Esophagus squamous epithelium (tissue), 5 donors: ENCODE results near the gene CCL4. TPM values are rescaled to one million over a fixed set of nuclear protein-coding genes. Genes with fewer than 3 reads are reported as not detected.

Source experiments
- DNase-seq: peaks from one replicate; lab custom pipeline; 2025; lab: John Stamatoyannopoulos, UW
- H3K27ac ChIP-seq, 4 donors: fragments of 200-600 bp; sonication (generic); one replicate each; pipeline ENCODE4 v1.5.1; 2016 to 2019; ENCODE audit warnings: mild to moderate bottlenecking in 1 of 4
- H3K27me3 ChIP-seq, 4 donors: fragments of 200-600 bp; sonication (generic); 1 replicate in 3 of 4; 2 replicates in 1 of 4; pipeline versions ENCODE4 v1.5.1 to v1.6.0; 2017 to 2021; ENCODE audit warnings: antibody characterized with exemption in 1 of 4
- H3K36me3 ChIP-seq, 3 donors: fragments of 200-600 bp; sonication (generic); one replicate each; pipeline ENCODE4 v1.5.1; 2016 to 2019
- H3K4me1 ChIP-seq, 3 donors: fragments of 200-600 bp; sonication (generic); one replicate each; pipeline ENCODE4 v1.5.1; 2017 to 2019
- H3K4me3 ChIP-seq, 4 donors: fragments of 200-600 bp; sonication (generic); 1 replicate in 3 of 4; 2 replicates in 1 of 4; pipeline ENCODE4 v1.5.1; 2016 to 2019; ENCODE audit warnings: mild to moderate bottlenecking in 2 of 4, moderate library complexity in 1 of 4
- H3K9me3 ChIP-seq, 3 donors: fragments of 200-600 bp; sonication (generic); one replicate each; pipeline ENCODE4 v1.5.1; 2016 to 2019
- CTCF ChIP-seq, 6 experiments: fragments of 450-650 bp in 4 of 6; fragments of 200-600 bp in 2 of 6; sonication (generic) in 2 of 6; IDR thresholded peaks; one replicate each; pipeline ENCODE4 v1.5.1; 2016 to 2019; ENCODE audit warnings: antibody characterized with exemption in 6 of 6, mild to moderate bottlenecking in 4 of 6, moderate library complexity in 4 of 6
- POLR2A ChIP-seq, 4 donors: fragments of 450-650 bp; IDR thresholded peaks; one replicate each; pipeline ENCODE4 v1.6.1; 2017; ENCODE audit warnings: antibody characterized with exemption in 4 of 4, mild to moderate bottlenecking in 4 of 4, moderate library complexity in 3 of 4
- WGBS, 2 donors: methylation state at CpG; one replicate each; pipeline ENCODE4 v1.1.5; 2018; 5-methylcytosine and 5-hydroxymethylcytosine counted together
- intact Hi-C: fragments of 100-400 bp; cut with DNase I; formaldehyde crosslinking; loops from one replicate; pipeline ENCODE4 v1.15.0; 2022
- total RNA-seq, 4 donors: library from RNA; depleted of rRNA; stranded (reverse); fragments of >200 nt; gene quantifications; one replicate each; pipeline ENCODE4 v1.1.0, GENCODE V29; 2016
- donor health status: DM: yes; HTN: yes; CAD: no.

CCL4 gene
- total RNA-seq, 4 donors from 2014 or later = 0.56 to 3.2 (median 2.6) TPM

DNA sequence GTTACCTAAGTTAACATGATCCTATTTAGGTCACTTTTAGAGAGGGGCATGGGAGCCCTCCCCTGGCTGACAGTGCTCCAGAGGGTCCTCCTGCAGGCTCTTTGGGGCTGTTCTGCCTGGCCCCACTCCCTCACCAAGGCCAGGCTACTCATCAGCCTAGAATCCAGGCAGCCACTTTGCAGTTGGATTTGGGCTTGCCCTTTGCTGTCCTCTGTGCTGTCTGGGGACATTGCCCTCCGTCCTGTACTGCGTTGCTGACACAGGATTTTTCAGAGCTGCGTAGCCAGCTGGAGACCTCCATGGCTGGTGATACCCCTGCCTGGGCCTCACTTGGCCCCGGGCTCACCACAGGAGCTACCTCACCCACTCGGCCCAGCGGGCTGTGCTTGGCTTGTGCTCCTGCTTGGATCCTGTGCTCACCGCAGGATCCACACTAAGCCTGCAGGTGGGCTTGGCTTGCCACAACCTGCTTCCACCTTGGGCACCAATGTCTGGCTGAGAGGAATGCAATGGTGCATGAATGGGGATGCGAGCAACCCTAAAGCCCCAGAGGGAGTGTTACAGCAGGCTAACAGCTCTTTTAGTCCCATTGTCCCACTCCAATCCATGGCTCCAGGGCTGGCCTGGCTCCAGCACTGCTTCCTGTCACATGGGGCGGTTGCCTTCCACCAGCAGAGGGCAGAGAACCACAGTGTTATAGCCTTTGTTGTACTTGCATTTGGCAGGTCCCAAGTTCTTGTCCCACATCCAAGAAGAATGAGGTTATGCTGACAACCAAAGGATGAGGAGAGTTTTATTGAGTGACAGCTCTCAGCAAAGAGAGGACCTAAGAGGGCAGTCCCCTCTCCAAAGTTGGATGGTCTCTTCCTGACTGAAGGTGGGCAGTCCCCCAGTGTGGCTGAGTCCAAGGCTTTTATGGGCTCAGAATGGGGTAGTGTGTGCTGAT lies 21.5 kb downstream of the CCL4 start:
- peaks cover 0 to 18% (median 5%) of the 10 kb centered on the region in 3 donors for H3K9me3 ChIP-seq

GRCh38 chr17:36127199-36127893 lies 23.7 kb downstream of the CCL4 start:
- Histone ChIP-seq H3K36me3 (no peaks in the 10 kb centered on the region), H3K4me3 (no peak overlapping the region), H3K27me3 (peaks cover 0 to 38% (median 0%) of the 10 kb centered on the region in 4 donors), H3K27ac (no peak overlapping the region), H3K9me3 (peaks cover 0 to 18% (median 5%) of the 10 kb centered on the region in 3 donors), H3K4me1 (no peaks in the 10 kb centered on the region)
- intact Hi-C loops = no loop called here
- no peak for DNase-seq
- 77 to 79% methylated on average over 4 to 7 of the region's 7 CpGs for WGBS, 2 donors
- TF ChIP-seq POLR2A (IDR thresholded peaks at IDR 0.05) (no peak), CTCF (IDR thresholded peaks at IDR 0.05) (no peak)

More for the DNA sequence above, 21.5 kb downstream of the CCL4 start:
- WGBS, 2 donors = 58 to 63% methylated on average over 4 to 5 of the region's 9 CpGs
- intact Hi-C loops = no loop called here
- Histone ChIP-seq H3K27ac (no peak overlapping the region), H3K4me3 (no peak overlapping the region), H3K4me1 (no peaks in the 10 kb centered on the region), H3K36me3 (no peaks in the 10 kb centered on the region), H3K27me3 (peaks cover 0 to 44% (median 0%) of the 10 kb centered on the region in 4 donors)
- peak in 1 of 6 experiments; percentile 14 for TF ChIP-seq CTCF (IDR thresholded peaks at IDR 0.05)
- no peak for TF ChIP-seq POLR2A (IDR thresholded peaks at IDR 0.05)
- no peak for DNase-seq

GRCh38 chr17:36127911-36128310 lies 24.3 kb downstream of the CCL4 start:
- intact Hi-C loops = no loop called here
- Histone ChIP-seq H3K27ac (no peak overlapping the region), H3K9me3 (peaks cover 0 to 18% (median 5%) of the 10 kb centered on the region in 3 donors), H3K4me3 (no peak overlapping the region), H3K27me3 (peaks cover 0 to 38% (median 0%) of the 10 kb centered on the region in 4 donors), H3K36me3 (no peaks in the 10 kb centered on the region), H3K4me1 (no peaks in the 10 kb centered on the region)
- DNase-seq = no peak
- WGBS, 2 donors = 71 to 78% methylated on average over 6 of the region's 6 CpGs
- TF ChIP-seq POLR2A (IDR thresholded peaks at IDR 0.05) = no peak
- TF ChIP-seq CTCF (IDR thresholded peaks at IDR 0.05) = no peak

DNA sequence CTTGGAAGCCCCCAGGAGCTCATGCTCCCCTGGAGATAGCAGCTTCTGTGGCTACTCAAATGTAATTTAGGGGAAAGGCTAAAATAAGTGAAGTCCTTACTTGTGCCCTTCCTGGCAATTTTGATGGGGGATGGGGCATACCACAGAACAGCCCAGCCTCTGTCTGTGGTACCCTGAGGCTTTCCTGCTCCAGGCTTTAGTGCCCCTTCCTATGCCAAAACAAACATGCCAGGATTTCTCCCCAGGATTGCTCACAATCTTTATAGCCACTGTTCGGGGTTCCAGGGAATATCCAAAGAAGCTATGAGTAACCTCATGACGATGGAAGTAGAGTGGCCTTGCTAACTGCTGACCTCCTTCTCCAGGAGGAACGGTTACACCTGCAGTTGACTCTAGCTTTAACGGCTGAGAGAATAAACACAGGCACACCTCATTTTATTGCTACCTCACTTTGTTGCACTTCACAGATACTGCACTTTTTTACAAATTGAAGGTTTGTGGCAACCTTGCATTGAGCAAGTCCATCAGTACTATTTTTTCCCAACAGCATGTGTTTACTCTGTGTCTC lies 24.9 kb downstream of the CCL4 start:
- intact Hi-C loops = no loop called here
- no peak overlapping the region for H3K4me3 ChIP-seq
- H3K27me3 ChIP-seq = peaks cover 0 to 43% (median 0%) of the 10 kb centered on the region in 4 donors
- TF ChIP-seq CTCF (IDR thresholded peaks at IDR 0.05) (no peak), POLR2A (IDR thresholded peaks at IDR 0.05) (no peak)
- WGBS, 2 donors = 78 to 87% methylated on average over 4 of the region's 4 CpGs
- H3K36me3 ChIP-seq = no peaks in the 10 kb centered on the region
- H3K4me1 ChIP-seq = no peaks in the 10 kb centered on the region
- no peak for DNase-seq
- H3K27ac ChIP-seq = no peak overlapping the region
- peaks cover 0 to 18% (median 5%) of the 10 kb centered on the region in 3 donors for H3K9me3 ChIP-seq
